ENCODE measurements around the gene TMEM178A.
"Not testable (repeated sequence)": the region's sequence is repeated elsewhere in the genome, so short reads cannot be mapped to it uniquely, and the experiment has no call there.

Gene TMEM178A

GRCh38 chr2:39648580-39648979 is 17.1 kb upstream of the TMEM178A start:
- FAIRE-seq = no peak

- no peak for FAIRE-seq
Observed at GRCh38 chr2:39649511-39649910, 16.2 kb upstream of the TMEM178A start.

- FAIRE-seq = no peak
Observed at GRCh38 chr2:39650468-39650867, 15.2 kb upstream of the TMEM178A start.

- not testable (repeated sequence) for FAIRE-seq
Observed at GRCh38 chr2:39656215-39656614, 9.5 kb upstream of the TMEM178A start.

GRCh38 chr2:39657287-39657937 is 8.3 kb upstream of the TMEM178A start:
- no peak for FAIRE-seq

- FAIRE-seq = no peak
Observed at GRCh38 chr2:39658371-39658770, 7.3 kb upstream of the TMEM178A start.

- FAIRE-seq = no peak
Observed at GRCh38 chr2:39659765-39660611, 5.7 kb upstream of the TMEM178A start.

GRCh38 chr2:39660612-39661236 is 5.0 kb upstream of the TMEM178A start:
- no peak for FAIRE-seq

GRCh38 chr2:39661826-39662225 is 3.9 kb upstream of the TMEM178A start:
- FAIRE-seq = no peak

GRCh38 chr2:39663187-39663930 is 2.4 kb upstream of the TMEM178A start:
- FAIRE-seq = no peak

- no peak for FAIRE-seq
Observed at GRCh38 chr2:39664232-39664887, 1.4 kb upstream of the TMEM178A start.

- no peak for FAIRE-seq
Observed at GRCh38 chr2:39664888-39665591, 677 bp upstream of the TMEM178A start.

GRCh38 chr2:39666491-39667101 is 879 bp downstream of the TMEM178A start:
- FAIRE-seq = no peak

GRCh38 chr2:39667104-39667885 is 1.6 kb downstream of the TMEM178A start:
- FAIRE-seq = peak; percentile 7

GRCh38 chr2:39667886-39668276 is 2.2 kb downstream of the TMEM178A start:
- no peak for FAIRE-seq

GRCh38 chr2:39668576-39669080 is 2.9 kb downstream of the TMEM178A start:
- no peak for FAIRE-seq

GRCh38 chr2:39671604-39672003 is 5.9 kb downstream of the TMEM178A start:
- FAIRE-seq = no peak

GRCh38 chr2:39673018-39673417 is 7.3 kb downstream of the TMEM178A start:
- no peak for FAIRE-seq

GRCh38 chr2:39676342-39676741 is 10.6 kb downstream of the TMEM178A start:
- FAIRE-seq = no peak

GRCh38 chr2:39678170-39678569 is 12.5 kb downstream of the TMEM178A start:
- FAIRE-seq = no peak
